G401.6 (cell line): ENCODE results near the gene NLRP12.
A peak's percentile ranks its signal among the peaks of the same experiment; 100 is the strongest.
"Not testable (repeated sequence)": the region's sequence is repeated elsewhere in the genome, so short reads cannot be mapped to it uniquely, and the experiment has no call there.

Experiments
- FAIRE-seq: peaks from 2 replicates; lab custom pipeline; 2012; peaks lifted over from hg19 to GRCh38; lab: Jason Lieb, UNC

Gene NLRP12

DNA sequence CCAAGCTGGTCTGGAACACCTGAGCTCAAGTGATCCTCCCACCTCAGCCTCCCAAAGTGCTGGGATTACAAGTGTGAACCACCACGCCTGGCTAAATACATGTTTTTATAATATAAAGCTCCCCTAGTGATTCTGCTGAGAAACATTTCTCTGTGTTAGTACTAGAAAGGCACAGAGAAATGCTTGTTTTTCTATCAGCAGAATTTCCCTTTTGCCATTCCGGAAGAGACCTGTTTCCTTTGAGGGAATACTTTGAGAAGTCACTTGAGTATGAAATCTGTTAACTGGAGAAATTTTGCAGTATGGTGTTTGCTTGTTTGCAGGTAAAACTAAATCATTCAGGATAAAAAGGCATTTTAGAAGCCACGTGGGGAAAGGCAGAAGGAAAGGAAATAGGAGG is 4.4 kb upstream of the NLRP12 start:
- no peak for FAIRE-seq

DNA sequence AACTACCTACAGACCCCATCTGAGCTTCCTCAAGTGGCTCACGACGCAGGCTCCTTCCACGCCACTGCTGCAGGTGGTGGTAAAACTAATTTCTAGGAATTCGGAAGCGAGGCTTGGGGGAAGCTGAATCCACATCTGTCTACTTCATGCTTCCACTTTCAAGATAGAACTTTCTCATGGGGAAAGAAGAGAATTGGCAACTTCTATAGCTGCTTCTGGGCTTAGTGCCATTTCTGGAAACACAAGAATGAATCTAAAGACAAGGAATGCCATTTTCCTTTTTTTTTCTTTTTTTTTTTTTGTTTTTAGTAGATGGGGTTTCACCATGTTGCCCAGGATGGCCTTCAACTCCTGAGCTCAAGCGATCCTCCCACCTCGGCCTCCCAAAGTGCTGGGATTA is 2.8 kb upstream of the NLRP12 start:
- no peak for FAIRE-seq

DNA sequence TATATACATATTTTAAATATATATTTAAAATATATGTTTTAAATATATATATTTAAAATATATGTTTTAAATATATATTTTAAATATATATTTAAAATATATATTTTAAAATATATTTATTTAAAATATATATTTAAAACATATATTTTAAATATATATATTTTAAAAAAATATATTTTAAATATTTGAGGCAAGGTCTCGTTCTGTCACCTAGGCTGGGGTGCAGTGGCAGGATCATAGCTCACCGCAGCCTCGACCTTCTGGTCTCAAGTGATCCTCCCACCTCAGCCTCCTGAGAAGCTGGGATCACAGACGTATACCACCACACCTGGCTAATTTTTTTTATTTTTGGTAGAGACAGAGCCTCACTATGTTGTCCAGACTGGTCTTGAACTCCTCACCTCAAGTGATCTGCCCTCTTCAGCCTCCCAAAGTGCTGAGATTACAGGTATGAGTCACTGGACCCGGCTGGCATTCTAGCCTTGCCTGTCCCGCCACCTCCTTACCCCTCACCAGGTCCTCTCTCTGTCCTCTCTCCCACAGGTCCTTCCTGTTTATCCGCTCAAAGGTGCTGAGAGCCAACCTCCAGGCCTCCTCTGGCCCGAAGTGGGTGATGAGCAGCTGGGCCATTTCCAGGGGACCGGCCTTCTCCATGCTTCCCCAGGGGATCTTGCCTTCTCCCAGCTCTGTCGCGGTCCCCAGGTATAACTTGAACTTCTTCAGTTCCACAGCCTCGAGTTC is 564 bp downstream of the NLRP12 start:
- FAIRE-seq = peak; percentile 100

DNA sequence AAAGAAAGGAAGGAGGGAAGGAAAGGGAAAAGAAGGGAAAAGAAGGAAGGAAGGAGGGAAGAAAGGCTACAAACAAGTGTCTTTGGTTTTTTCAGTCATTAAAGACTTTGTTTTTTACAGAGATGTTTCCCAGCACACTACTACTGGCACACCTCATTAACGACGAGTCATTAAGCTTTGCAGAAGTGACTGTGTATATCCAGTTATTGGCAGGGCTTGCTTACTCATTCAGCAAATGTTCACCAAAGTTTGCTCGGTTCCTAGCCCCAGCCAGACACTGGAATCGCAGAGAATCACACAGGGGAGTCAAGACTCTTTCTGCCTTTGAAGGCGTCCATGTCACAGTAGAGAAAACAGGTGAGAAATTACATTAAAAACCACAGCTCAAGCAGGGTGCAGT is 4.3 kb downstream of the NLRP12 start:
- no peak for FAIRE-seq

DNA sequence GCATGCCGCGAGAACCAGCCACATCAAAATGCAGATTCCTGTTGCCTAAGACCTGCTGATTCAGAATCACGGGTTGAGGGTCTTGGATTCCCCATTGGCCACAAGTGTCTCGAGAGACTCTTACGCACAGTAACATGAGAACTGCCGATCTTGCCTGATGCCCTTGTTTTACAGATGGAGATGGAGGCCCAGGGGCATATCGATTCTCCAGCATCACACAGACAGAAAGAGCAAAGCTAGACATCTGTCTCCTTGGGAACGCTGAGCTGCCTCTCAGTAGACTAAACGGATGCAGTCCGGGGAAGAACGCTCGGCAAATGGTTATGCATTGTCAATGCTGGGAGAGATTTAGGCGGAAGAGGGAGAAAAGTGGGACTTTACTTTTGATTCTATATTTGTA is 5.4 kb downstream of the NLRP12 start:
- FAIRE-seq = no peak

DNA sequence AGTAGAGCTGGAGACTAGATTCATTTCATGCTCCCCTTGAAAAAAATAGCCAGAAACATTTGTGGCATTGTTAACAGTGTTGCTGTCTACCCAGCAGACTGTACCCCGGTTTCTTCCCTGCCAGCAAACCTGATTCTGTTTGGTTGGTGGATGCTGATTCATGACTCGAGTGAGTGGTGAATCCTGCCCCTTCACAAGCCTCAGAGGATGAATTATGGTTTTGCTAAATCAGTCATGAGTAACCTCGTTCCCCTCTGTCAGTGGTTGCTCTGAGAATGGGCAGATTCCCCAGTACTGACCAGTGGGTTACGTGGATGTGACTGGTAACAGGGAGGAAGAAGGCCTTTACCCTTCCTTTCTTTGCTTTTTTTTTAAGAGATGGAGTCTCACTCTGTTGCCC is 10.1 kb downstream of the NLRP12 start:
- FAIRE-seq = no peak

GRCh38 chr19:53812335-53812734 is 11.8 kb downstream of the NLRP12 start:
- no peak for FAIRE-seq

- no peak for FAIRE-seq
These were observed 13.2 kb downstream of the NLRP12 start for GRCh38 chr19:53810891-53811290.

GRCh38 chr19:53810187-53810546 is 13.9 kb downstream of the NLRP12 start:
- FAIRE-seq = no peak

DNA sequence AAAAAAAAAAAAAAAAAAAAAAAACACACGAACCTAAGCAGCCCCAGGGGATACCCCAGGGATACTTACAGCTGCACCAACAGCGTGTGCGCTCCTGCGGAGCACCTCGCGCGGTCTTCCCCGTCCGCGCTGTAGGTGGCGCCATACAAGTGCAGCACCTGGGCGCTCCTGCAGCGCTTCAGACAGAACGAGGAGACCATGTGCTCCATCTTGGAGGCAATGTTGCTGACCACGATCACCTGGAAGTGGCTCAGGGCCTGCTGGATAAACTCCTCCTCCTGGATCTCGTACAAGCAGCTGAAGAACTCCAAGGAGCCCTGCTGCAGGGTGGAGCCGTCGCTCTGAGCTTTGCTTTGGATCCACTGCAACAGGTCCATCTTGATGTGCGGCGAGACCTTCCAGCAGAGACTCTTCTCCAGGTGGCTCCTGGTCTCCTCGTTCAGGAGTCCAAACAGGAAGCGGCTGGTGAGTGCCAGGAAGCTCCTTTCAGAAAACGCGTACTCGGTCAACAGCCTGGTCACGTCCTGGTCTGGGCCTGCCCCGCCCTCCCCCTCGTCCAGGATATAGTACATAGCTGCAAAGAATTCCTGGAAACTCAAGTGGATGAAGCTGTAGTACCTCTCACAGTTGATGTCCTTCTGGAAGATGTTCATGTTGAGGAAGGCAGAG is 14.5 kb downstream of the NLRP12 start:
- FAIRE-seq = no peak

- FAIRE-seq = peak; percentile 60
These were observed 15.4 kb downstream of the NLRP12 start for GRCh38 chr19:53808710-53809125.

DNA sequence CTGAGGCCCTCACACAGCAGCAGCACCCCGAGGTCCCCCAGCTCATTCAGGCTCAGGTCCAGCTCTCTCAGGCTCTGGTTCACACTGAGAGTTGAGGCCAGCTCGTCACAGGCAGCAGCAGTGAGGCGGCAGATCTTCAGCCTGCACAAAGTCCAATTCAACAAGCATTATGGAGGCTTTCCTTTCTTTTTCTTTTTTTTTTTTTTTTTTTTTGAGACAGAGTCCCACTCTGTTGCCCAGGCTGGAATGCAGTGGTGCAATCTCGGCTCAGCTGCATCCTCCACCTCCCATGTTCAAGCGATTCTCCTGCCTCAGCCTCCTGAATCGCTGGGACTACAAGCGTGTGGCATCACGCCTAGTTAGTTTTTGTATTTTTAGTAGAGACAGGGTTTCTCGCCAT is 22.9 kb downstream of the NLRP12 start:
- FAIRE-seq = no peak

GRCh38 chr19:53795019-53795418 is 29.1 kb downstream of the NLRP12 start:
- FAIRE-seq = no peak

- FAIRE-seq = peak; percentile 95
These were observed 31.2 kb downstream of the NLRP12 start for GRCh38 chr19:53792721-53793433.

DNA sequence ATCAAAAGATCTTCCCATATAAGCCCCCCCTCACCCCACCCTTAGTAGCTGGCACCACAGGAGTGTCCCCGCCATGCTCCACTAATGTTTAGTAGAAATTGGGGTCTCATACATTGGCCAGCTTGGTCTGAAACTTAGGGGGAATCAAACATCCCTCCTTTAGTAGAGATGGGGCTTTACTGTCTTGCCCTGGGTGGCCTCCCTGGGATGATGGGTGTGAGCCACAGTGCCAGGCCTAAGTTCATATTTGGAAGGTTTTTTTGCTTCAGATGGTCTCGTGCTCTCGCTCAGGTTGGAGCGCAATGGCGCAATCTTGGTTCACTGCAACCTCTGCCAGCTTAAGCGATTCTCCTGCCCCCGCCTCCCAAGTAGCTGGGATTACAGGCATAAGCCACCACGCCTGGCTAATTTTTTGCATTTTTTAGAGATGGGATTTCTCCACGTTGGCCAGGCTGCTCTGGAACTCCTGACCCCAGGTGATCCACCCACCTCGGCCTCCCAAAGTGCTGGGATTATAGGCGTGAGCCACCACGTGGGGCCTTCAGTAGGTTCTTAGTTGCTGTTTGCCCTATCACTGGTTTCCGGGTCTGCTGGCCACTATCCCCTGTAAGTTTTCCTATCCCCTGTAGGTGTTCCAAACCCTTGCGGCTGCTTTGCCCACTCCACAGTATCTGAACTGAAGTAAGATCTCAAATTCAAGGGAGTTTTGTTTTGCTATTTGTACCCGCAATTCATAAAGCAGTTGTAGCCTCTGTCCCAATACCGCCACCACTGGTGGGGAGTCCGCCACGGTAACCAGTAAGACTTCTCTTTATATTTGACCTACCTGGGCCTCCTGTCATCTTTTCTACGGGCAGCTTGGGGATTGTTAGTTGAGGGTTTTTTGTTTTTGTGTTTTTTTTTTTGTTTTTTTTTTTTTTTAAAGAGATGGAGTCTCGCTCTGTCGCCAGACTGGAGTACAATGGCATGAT is 34.1 kb downstream of the NLRP12 start:
- FAIRE-seq = no peak

GRCh38 chr19:53787266-53787665 is 36.8 kb downstream of the NLRP12 start:
- no peak for FAIRE-seq

DNA sequence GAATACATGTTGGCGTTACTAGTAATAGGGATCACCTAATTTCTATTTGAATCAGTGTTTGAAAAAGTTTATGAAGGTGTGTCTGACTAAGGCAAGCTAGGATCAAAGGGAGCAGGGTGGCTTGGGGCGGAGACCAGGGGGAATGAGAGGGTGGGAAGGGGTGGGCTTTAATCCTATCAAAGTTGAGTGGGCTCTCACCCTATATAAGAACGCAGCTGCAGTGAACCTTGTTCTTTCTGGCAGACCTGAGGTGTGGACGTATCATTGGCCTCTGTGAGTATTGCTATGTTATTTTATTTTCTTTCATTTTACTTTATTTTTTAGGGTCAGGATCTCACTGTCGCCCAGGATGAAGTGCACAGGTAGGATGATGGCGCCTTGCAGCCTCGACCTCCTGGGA is 37.4 kb downstream of the NLRP12 start:
- no peak for FAIRE-seq

DNA sequence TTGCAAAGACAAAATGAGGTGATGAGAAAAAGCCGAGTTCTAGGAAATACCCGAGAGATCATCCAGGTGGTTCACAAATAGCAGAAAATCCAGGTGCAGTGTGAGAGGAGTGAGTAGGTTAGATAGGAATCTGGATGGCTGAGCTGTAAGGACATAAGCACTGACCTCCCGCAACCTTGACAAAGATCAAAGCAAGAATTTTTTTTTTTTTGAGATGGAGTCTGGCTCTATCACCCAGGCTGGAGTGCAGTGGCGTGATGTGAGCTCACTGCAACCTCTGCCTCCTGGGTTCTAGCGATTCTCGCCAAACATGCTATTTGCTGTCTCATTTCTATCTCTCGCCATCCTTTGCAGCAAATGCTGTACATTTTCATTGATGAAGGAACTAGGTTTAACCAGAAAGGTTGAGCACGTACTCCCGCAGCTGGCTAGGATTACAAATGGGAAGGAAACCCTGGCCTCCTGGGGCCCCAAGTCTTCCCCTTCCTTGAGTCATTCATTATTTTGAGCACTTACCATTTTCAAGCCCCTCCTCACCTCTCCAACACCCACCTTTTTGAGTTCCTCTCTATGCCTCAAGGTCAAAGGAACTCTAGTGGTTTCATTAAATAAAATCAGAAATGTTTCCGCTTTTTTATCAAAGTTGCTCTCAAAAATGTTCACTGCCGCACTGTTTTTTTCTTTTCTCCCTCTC is 38.8 kb downstream of the NLRP12 start:
- FAIRE-seq = no peak

- FAIRE-seq = no peak
These were observed 41.4 kb downstream of the NLRP12 start for GRCh38 chr19:53782698-53783097.

DNA sequence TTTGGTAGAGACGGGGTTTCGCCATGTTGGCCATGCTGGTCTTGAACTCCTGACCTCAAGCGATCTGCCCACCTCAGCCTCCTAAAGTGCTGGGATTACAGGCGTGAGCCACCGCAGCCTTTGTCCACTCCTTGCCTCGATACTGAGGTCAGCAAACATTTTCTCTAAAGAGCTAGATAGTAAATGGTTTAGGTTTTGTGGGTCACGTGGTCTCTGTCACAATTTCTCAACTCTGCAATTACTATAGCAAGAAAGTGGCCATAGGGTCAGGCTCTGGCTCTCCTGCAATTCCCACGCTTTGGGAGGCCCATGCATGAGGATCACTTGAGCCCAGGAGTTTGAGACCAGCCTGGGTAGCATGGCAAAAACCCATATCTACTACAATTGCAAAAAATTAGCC is 42.8 kb downstream of the NLRP12 start:
- FAIRE-seq = not testable (repeated sequence)

DNA sequence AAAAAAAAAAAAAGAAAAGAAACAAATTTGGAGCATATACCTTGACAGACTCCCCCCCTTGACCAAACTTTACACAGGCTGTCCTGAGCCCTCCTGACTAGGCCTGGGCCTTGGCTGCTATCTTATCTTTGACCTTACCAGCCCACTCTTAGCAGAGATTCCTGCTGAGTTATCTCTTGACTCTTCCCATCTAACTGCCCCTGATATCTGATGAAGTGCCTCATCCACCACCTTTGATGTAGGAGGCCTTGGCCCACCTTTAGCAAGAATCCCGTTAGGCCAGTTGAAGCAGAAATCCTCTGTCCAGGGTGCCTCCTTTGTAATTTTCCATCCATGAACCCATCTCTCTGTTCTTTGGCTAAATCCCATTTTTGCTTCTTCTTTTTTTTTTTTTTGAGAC is 43.6 kb downstream of the NLRP12 start:
- FAIRE-seq = no peak

GRCh38 chr19:53775524-53775923 is 48.6 kb downstream of the NLRP12 start:
- FAIRE-seq = no peak
